Gastrocnemius medialis (tissue), 4 donors: Measurements from ENCODE around the gene SHANK3.

Source experiments
- POLR2A ChIP-seq, 2 donors: fragments of 450-650 bp; IDR thresholded peaks; one replicate each; pipeline ENCODE4 v1.6.1; 2017; ENCODE audit warnings: antibody characterized with exemption in 2 of 2, mild to moderate bottlenecking in 2 of 2, moderate library complexity in 2 of 2
- TF ChIP-seq, protein P1 (sequence below), 5 experiments: fragments of 450-650 bp in 3 of 5; fragments of 200-600 bp in 2 of 5; sonication (generic) in 2 of 5; IDR thresholded peaks in 4 of 5; conservative IDR thresholded peaks in 1 of 5; 1 replicate in 4 of 5; 2 replicates in 1 of 5; pipeline ENCODE4 v1.5.1; 2016 to 2019; ENCODE audit warnings: antibody characterized with exemption in 5 of 5, mild to moderate bottlenecking in 3 of 5, moderate library complexity in 3 of 5

DNA sequence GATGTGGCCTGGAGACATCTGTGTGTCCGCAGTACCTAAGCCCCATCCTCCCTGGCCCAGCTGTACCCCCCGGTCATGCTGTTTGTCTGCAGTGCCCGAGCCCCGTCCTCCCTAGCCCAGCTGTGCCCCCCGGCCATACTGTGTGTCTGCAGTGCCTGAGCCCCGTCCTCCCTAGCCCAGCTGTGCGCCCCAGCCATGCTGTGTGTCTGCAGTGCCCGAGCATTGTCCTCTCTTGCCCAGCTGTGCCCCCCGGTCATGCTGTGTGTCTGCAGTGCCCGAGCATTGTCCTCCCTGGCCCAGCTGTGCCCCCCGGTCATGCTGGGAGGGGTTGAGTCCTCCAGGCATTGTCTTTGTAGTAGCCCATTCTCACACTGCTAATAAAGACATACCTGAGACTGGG is 37.0 kb upstream of the SHANK3 start:
- TF ChIP-seq, protein P1, sequence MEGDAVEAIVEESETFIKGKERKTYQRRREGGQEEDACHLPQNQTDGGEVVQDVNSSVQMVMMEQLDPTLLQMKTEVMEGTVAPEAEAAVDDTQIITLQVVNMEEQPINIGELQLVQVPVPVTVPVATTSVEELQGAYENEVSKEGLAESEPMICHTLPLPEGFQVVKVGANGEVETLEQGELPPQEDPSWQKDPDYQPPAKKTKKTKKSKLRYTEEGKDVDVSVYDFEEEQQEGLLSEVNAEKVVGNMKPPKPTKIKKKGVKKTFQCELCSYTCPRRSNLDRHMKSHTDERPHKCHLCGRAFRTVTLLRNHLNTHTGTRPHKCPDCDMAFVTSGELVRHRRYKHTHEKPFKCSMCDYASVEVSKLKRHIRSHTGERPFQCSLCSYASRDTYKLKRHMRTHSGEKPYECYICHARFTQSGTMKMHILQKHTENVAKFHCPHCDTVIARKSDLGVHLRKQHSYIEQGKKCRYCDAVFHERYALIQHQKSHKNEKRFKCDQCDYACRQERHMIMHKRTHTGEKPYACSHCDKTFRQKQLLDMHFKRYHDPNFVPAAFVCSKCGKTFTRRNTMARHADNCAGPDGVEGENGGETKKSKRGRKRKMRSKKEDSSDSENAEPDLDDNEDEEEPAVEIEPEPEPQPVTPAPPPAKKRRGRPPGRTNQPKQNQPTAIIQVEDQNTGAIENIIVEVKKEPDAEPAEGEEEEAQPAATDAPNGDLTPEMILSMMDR (IDR thresholded peaks at IDR 0.05 in 4 of 5, conservative IDR thresholded peaks at IDR 0.05 in 1 of 5): no peak
- no peak for TF ChIP-seq POLR2A (IDR thresholded peaks at IDR 0.05)
